Stimulated activated naive CD8-positive, alpha-beta T cell treated with anti-CD3 and anti-CD28 coated beads, Interleukin-15, Interleukin-2, amounts not matched to agents 100 ng/mL and 50 ng/mL, for 24 hours (primary cell): ENCODE data around the gene YBX3.
A peak's percentile ranks its signal among the peaks of the same experiment; 100 is the strongest.

ENCODE experiments used
- H3K27ac Mint-ChIP-seq: one replicate; pipeline ENCODE4 v1.8.0; 2021; ENCODE audit warnings: mild to moderate bottlenecking, mixed read lengths
- H3K27me3 Mint-ChIP-seq: one replicate; pipeline ENCODE4 v1.8.0; 2021; ENCODE audit warnings: mixed read lengths
- H3K36me3 Mint-ChIP-seq: one replicate; pipeline ENCODE4 v1.8.0; 2021; ENCODE audit warnings: low read depth, mixed read lengths
- H3K4me1 Mint-ChIP-seq: one replicate; pipeline ENCODE4 v1.8.0; 2021; ENCODE audit warnings: low read depth, mixed read lengths
- H3K4me3 Mint-ChIP-seq: one replicate; pipeline ENCODE4 v1.8.0; 2021; ENCODE audit warnings: mild to moderate bottlenecking, mixed read lengths
- H3K9me3 Mint-ChIP-seq: one replicate; pipeline ENCODE4 v1.8.0; 2021; ENCODE audit warnings: mixed read lengths

YBX3 gene

GRCh38 chr12:10715491-10715890 lies 7.6 kb downstream of the YBX3 start:
- Mint-ChIP-seq H3K36me3 (peaks cover 78% of the 10 kb centered on the region), H3K27me3 (no peaks in the 10 kb centered on the region), H3K27ac (peak overlapping the region; percentile 47), H3K4me1 (peaks cover 49% of the 10 kb centered on the region), H3K4me3 (peak overlapping the region; percentile 60), H3K9me3 (no peaks in the 10 kb centered on the region)

GRCh38 chr12:10709808-10710207 lies 13.3 kb downstream of the YBX3 start:
- H3K27me3 Mint-ChIP-seq, result no peaks in the 10 kb centered on the region
- H3K36me3 Mint-ChIP-seq, result peaks cover 84% of the 10 kb centered on the region
- H3K4me1 Mint-ChIP-seq, result no peaks in the 10 kb centered on the region
- H3K27ac Mint-ChIP-seq, result no peak overlapping the region
- no peak overlapping the region for H3K4me3 Mint-ChIP-seq
- H3K9me3 Mint-ChIP-seq, result no peaks in the 10 kb centered on the region

GRCh38 chr12:10708862-10709261 lies 14.3 kb downstream of the YBX3 start:
- no peaks in the 10 kb centered on the region for H3K4me1 Mint-ChIP-seq
- H3K27me3 Mint-ChIP-seq, result no peaks in the 10 kb centered on the region
- H3K4me3 Mint-ChIP-seq, result no peak overlapping the region
- no peak overlapping the region for H3K27ac Mint-ChIP-seq
- H3K36me3 Mint-ChIP-seq, result peaks cover 85% of the 10 kb centered on the region
- H3K9me3 Mint-ChIP-seq, result no peaks in the 10 kb centered on the region

- H3K27ac Mint-ChIP-seq, result no peak overlapping the region
- no peaks in the 10 kb centered on the region for H3K9me3 Mint-ChIP-seq
- peaks cover 79% of the 10 kb centered on the region for H3K36me3 Mint-ChIP-seq
- peaks cover 20% of the 10 kb centered on the region for H3K4me1 Mint-ChIP-seq
- H3K27me3 Mint-ChIP-seq, result no peaks in the 10 kb centered on the region
- no peak overlapping the region for H3K4me3 Mint-ChIP-seq
Measured at GRCh38 chr12:10705655-10706054, 17.5 kb downstream of the YBX3 start.

- peak overlapping the region; percentile 55 for H3K27ac Mint-ChIP-seq
- no peaks in the 10 kb centered on the region for H3K9me3 Mint-ChIP-seq
- H3K36me3 Mint-ChIP-seq, result peaks cover 79% of the 10 kb centered on the region
- peaks cover 24% of the 10 kb centered on the region for H3K4me1 Mint-ChIP-seq
- no peak overlapping the region for H3K4me3 Mint-ChIP-seq
- no peaks in the 10 kb centered on the region for H3K27me3 Mint-ChIP-seq
Measured at GRCh38 chr12:10701843-10702242, 21.3 kb downstream of the YBX3 start.

- H3K27ac Mint-ChIP-seq, result peak overlapping the region; percentile 69
- H3K4me3 Mint-ChIP-seq, result peak overlapping the region; percentile 12
- peaks cover 81% of the 10 kb centered on the region for H3K36me3 Mint-ChIP-seq
- H3K9me3 Mint-ChIP-seq, result no peaks in the 10 kb centered on the region
- H3K27me3 Mint-ChIP-seq, result no peaks in the 10 kb centered on the region
- H3K4me1 Mint-ChIP-seq, result peaks cover 24% of the 10 kb centered on the region
Measured at GRCh38 chr12:10701131-10701681, 21.9 kb downstream of the YBX3 start.

GRCh38 chr12:10700581-10700980 lies 22.5 kb downstream of the YBX3 start:
- Mint-ChIP-seq H3K36me3 (peaks cover 81% of the 10 kb centered on the region), H3K27ac (peak overlapping the region; percentile 69), H3K4me1 (peaks cover 24% of the 10 kb centered on the region), H3K27me3 (no peaks in the 10 kb centered on the region), H3K4me3 (no peak overlapping the region), H3K9me3 (no peaks in the 10 kb centered on the region)

- H3K4me1 Mint-ChIP-seq, result peaks cover 24% of the 10 kb centered on the region
- H3K27me3 Mint-ChIP-seq, result no peaks in the 10 kb centered on the region
- no peak overlapping the region for H3K4me3 Mint-ChIP-seq
- no peak overlapping the region for H3K27ac Mint-ChIP-seq
- peaks cover 73% of the 10 kb centered on the region for H3K36me3 Mint-ChIP-seq
- no peaks in the 10 kb centered on the region for H3K9me3 Mint-ChIP-seq
Measured at GRCh38 chr12:10697862-10698261, 25.3 kb downstream of the YBX3 start.

GRCh38 chr12:10697156-10697555 lies 26.0 kb downstream of the YBX3 start:
- H3K27me3 Mint-ChIP-seq, result no peaks in the 10 kb centered on the region
- no peak overlapping the region for H3K27ac Mint-ChIP-seq
- no peak overlapping the region for H3K4me3 Mint-ChIP-seq
- H3K9me3 Mint-ChIP-seq, result no peaks in the 10 kb centered on the region
- peaks cover 66% of the 10 kb centered on the region for H3K36me3 Mint-ChIP-seq
- H3K4me1 Mint-ChIP-seq, result peaks cover 17% of the 10 kb centered on the region

- Mint-ChIP-seq H3K4me1 (no peaks in the 10 kb centered on the region), H3K27me3 (no peaks in the 10 kb centered on the region), H3K9me3 (peaks cover 7% of the 10 kb centered on the region), H3K27ac (no peak overlapping the region), H3K4me3 (no peak overlapping the region), H3K36me3 (peaks cover 14% of the 10 kb centered on the region)
Measured at GRCh38 chr12:10690906-10691305, 32.2 kb downstream of the YBX3 start.

- H3K4me3 Mint-ChIP-seq, result no peak overlapping the region
- no peaks in the 10 kb centered on the region for H3K4me1 Mint-ChIP-seq
- H3K27me3 Mint-ChIP-seq, result peaks cover 8% of the 10 kb centered on the region
- peaks cover 6% of the 10 kb centered on the region for H3K36me3 Mint-ChIP-seq
- H3K9me3 Mint-ChIP-seq, result peaks cover 7% of the 10 kb centered on the region
- H3K27ac Mint-ChIP-seq, result no peak overlapping the region
Measured at GRCh38 chr12:10689146-10689545, 34.0 kb downstream of the YBX3 start.

GRCh38 chr12:10688042-10688441 lies 35.1 kb downstream of the YBX3 start:
- no peak overlapping the region for H3K27ac Mint-ChIP-seq
- H3K27me3 Mint-ChIP-seq, result peaks cover 8% of the 10 kb centered on the region
- no peak overlapping the region for H3K4me3 Mint-ChIP-seq
- H3K36me3 Mint-ChIP-seq, result peaks cover 6% of the 10 kb centered on the region
- no peaks in the 10 kb centered on the region for H3K4me1 Mint-ChIP-seq
- H3K9me3 Mint-ChIP-seq, result peaks cover 7% of the 10 kb centered on the region

GRCh38 chr12:10673659-10674384 lies 49.3 kb downstream of the YBX3 start, which contains the start of gene STYK1:
STYK1 (minus strand) TSS chr12:10674052; CDS start chr12:10634618, 39,434 bp downstream.
- H3K36me3 Mint-ChIP-seq, result no peaks in the 10 kb centered on the region
- H3K9me3 Mint-ChIP-seq, result no peaks in the 10 kb centered on the region
- H3K4me1 Mint-ChIP-seq, result peaks cover 44% of the 10 kb centered on the region
- peaks cover 31% of the 10 kb centered on the region for H3K27me3 Mint-ChIP-seq
- peak within 1 kb of the TSS; percentile 80 for H3K27ac Mint-ChIP-seq
- peak within 1 kb of the TSS; percentile 80 for H3K4me3 Mint-ChIP-seq

- no peaks in the 10 kb centered on the region for H3K9me3 Mint-ChIP-seq
- H3K4me1 Mint-ChIP-seq, result peaks cover 49% of the 10 kb centered on the region
- H3K27ac Mint-ChIP-seq, result no peak overlapping the region
- peaks cover 28% of the 10 kb centered on the region for H3K27me3 Mint-ChIP-seq
- H3K4me3 Mint-ChIP-seq, result peak overlapping the region; percentile 80
- H3K36me3 Mint-ChIP-seq, result no peaks in the 10 kb centered on the region
Measured at GRCh38 chr12:10672231-10672868, 50.8 kb downstream of the YBX3 start.

- Mint-ChIP-seq H3K27ac (no peak overlapping the region), H3K27me3 (peaks cover 7% of the 10 kb centered on the region), H3K9me3 (no peaks in the 10 kb centered on the region), H3K4me1 (peaks cover 41% of the 10 kb centered on the region), H3K4me3 (no peak overlapping the region), H3K36me3 (no peaks in the 10 kb centered on the region)
Measured at GRCh38 chr12:10669533-10669932, 53.6 kb downstream of the YBX3 start.
